AG09309 (cell line): ENCODE results near the gene MUC5AC.

Source experiments
- DNase-seq: peaks from one replicate; pipeline ENCODE4 v3.0.0-alpha.2; 2010; ENCODE audit warnings: low read depth
- H3K4me3 ChIP-seq: 2 replicates; pipeline ENCODE4 v1.5.1; 2011; ENCODE audit warnings: mild to moderate bottlenecking, low read depth, low read length, moderate library complexity; ENCODE audit not compliant: control insufficient read depth
- TF ChIP-seq, protein P1 (sequence below): IDR thresholded peaks from 2 replicates; pipeline ENCODE4 v1.5.1; 2011; ENCODE audit warnings: mild to moderate bottlenecking, low read depth, low read length, inconsistent platforms; ENCODE audit not compliant: insufficient read depth, control insufficient read depth; ENCODE audit errors: missing control alignments

The MUC5AC gene

DNA sequence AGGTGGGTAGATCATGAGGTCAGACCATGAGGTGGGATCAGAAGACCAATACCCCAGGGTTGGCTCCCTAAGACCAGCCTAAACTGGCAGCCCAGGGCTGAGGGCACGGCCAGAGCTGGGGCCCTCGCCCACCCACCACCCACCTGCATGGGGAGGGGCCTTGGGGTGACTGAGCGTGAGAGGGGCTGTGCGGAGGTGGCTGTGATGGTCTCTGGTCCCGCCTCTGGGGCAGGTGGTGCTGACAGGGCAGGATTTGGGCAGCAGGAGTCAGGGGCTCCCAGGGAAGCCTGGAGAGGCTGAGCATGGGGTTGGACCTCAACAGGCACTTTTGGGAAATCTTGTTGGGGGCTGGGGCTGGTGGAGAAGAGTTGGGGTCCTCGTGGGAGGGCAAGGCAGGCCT is 39.8 kb upstream of the MUC5AC start:
- TF ChIP-seq, protein P1, sequence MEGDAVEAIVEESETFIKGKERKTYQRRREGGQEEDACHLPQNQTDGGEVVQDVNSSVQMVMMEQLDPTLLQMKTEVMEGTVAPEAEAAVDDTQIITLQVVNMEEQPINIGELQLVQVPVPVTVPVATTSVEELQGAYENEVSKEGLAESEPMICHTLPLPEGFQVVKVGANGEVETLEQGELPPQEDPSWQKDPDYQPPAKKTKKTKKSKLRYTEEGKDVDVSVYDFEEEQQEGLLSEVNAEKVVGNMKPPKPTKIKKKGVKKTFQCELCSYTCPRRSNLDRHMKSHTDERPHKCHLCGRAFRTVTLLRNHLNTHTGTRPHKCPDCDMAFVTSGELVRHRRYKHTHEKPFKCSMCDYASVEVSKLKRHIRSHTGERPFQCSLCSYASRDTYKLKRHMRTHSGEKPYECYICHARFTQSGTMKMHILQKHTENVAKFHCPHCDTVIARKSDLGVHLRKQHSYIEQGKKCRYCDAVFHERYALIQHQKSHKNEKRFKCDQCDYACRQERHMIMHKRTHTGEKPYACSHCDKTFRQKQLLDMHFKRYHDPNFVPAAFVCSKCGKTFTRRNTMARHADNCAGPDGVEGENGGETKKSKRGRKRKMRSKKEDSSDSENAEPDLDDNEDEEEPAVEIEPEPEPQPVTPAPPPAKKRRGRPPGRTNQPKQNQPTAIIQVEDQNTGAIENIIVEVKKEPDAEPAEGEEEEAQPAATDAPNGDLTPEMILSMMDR = no peak
- no peak for DNase-seq
- H3K4me3 ChIP-seq = no peak overlapping the region

DNA sequence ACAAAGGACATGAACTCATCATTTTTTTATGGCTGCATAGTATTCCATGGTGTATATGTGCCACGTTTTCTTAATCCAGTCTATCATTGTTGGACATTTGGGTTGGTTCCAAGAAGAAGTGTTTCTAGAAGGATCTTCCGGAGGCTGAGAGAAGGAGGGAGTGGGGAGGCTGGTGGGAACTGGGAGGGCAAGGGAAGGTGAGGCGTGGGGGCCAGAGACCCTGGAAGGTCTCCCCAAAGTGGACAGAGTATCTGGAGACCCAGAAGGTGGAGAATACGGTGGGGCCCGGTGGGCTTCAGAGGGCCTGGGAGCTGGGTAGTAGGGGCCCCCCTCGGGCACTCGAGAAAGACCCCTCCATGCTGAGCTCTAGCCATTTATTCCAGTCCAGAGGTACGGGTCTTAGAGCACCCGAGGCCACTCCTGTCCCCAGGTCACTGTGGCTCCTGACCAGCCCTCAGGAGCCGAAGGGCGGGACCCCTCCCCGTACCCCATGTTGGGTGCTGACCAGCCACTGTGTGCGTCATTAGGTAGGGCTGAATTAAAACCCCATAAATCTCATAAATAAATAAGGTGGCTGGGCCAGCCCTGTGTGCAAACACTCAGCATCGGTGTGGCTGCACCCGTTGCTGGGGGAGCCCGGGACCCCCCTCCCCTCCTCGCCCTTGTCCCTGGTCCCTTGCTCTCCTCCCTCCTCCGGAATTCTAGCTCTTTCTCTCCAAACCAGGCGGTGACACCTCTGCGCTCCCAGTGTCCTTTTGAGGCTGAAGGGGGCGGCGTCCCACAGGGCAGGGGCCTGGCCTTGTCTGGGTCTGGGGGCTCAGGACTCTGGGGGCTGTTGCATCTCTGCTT is 38.8 kb upstream of the MUC5AC start:
- TF ChIP-seq, protein P1 = no peak
- DNase-seq = no peak
- H3K4me3 ChIP-seq = no peak overlapping the region

DNA sequence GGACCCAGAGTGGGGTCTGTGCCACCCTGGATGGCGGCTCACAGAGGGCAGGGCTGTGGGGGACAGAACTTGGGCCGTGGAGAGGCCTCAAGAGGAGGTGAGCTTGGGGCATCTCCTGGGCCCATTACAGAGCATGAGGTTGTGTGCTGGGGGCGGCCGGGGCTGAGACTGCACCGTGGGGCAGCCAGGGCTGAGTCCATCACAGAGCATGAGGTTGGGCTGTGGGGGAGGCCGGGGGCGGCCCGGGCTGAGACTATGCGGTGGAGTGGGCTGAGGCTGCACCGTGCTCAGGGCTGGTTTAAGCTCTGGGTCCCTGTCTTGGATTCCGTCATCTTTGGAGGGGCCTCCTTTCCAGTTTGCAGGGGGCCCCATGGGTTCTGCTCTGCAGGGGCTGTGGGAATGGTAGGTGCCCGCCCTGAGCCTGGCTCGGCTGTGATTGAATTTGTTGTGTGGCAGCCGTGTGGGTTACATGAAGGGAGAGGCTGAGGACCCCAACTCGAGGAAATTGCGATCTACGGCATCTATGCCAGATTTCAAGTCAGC is 38.1 kb upstream of the MUC5AC start:
- TF ChIP-seq, protein P1 = no peak
- no peak for DNase-seq
- no peak overlapping the region for H3K4me3 ChIP-seq

DNA sequence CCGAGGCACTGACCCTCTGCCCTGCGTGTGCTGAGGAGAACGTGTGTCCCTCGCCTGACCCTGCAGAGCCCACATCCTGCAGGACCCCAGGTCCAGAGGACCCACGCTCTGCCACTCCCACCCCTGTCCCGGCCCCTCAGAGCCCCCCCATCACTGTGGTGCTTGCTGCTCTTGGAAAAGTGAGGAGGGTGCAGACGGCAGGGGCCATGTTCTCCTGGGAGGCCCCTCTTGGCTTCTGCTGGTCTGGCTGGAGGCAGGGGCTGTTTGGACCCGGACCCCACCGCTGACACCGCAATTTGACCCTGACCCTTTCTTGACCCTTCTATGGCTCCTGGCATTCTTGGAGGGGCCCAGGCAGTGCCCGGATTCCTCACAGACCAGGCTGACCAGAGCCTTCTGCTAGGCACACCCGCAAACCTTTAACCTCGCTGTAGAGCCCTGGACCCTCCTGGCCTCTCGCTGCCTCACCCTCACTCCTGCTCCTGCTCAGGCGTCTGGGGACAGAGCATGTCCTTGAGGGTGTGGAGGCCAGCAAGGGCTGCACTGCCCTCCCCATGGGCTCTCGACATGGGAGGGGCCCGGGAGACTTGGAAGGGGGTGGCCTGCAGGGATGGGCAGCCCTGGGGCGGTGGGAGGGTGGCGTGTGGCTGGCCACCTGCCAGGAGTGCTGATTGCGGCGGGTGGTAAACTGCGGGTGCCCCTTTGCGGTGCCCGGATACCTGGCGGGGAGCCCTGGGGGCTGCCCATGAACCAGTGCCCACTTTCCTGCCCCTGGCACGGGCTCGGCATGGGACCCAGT is 37.0 kb upstream of the MUC5AC start:
- TF ChIP-seq, protein P1 = no peak
- H3K4me3 ChIP-seq = no peak overlapping the region
- DNase-seq = no peak

DNA sequence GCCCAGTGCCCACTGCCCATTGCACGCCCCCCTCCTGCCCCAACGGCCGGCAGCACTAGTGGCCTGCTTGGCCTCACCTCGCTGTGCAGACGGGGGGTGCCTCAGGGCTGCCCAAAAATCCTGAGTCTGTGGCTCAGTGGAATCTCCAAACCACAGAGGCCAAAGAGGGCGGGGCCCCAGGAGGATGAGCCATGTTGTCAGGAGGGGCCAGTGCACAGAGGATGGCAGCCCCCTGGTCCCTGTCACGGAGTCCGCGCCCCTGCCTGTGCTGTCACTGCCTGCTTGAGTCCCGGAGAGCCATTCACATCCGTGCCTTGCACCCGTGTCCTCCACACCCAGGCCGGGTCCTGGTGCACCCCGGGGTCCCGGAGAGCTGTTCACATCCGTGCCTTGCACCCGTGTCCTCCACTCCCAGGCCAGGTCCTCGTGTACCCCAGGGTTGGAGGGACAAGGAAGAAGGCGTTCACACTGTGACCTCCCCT is 36.4 kb upstream of the MUC5AC start:
- no peak for DNase-seq
- no peak overlapping the region for H3K4me3 ChIP-seq
- TF ChIP-seq, protein P1 = no peak

DNA sequence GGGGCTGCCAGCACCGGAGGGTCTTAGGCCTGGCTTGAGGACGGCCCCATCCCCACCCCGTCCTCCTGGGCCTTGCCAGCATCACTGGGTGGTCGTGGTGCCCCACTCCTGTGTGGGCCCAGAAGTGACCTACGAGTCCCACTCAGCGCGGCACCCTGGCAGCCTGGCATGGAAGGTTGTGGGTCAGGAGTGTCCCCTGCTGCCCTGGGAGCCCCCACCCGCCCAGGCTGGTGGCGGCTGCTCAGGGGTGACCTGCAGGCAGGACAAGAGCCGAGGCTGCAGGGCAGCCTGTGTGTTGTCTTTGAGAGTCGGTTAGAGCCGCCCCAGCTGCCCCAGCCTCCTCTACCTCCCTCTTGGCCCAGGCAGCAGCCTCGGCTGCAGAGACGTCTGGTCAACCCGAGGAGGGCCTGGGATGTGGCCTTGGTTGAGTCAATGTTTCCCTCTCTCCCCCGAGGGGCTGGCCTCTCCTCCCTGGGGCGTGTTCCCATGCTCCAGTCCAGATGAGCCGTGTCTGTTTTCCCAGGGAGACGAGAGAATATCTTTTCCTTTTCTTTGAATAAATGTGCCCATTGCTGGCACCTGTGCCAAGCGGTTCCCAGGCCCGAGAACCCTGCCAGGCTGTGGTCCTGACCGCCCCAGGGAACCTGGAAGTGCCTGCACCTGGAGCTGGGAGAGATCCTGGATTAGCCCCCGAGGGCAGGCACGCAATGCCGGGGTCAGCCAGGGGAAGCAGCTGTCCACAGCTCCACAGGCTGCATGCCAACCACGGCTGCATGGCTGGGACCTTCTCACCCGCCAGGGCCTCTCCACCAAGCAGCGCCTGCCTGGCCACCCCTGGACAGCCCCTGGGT is 35.7 kb upstream of the MUC5AC start:
- DNase-seq = no peak
- TF ChIP-seq, protein P1 = no peak

More for the DNA sequence above, 35.7 kb upstream of the MUC5AC start:
- no peak overlapping the region for H3K4me3 ChIP-seq
